Limb (tissue), 2 donors: Measurements from ENCODE around the gene VOPP1.
A peak's percentile ranks its signal among the peaks of the same experiment; 100 is the strongest.

Experiments used
- DNase-seq, 2 donors: peaks; one replicate each; pipeline ENCODE4 v3.0.0-alpha.2; 2016; ENCODE audit errors: extremely low spot score in 2 of 2

Gene VOPP1

DNA sequence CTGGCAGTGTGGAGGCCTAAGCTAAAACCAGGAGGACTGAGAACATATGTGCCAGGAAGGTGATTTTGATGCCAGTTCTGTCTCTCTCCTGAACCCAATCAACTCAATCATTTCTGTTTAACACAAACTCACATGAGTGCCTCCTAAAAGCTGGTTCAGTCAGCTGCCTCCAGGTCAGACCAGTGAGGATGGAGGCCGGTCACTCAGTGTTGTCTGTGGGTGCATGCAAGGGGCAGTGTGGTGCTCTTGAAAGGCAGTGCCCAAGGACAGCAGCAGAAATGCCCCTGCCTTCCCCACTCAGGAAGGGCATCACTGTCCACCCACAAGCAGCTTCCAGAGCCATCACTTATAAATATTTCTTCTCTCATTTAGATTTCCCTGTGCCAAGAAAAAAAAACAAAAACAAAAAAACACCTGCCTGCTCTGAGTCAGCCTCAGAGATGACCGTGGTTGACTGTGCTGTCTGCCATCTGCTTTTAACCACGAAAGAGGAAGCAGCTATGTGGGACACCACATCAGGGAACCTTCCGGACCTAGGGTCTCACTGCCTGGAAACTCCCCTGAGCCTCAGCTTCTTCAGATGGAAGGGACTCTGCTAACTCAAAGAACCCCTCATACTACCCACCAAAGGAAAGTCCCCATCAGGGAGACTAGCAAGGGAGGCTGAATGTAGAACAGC is 39.1 kb downstream of the VOPP1 start:
- DNase-seq = no peak

DNA sequence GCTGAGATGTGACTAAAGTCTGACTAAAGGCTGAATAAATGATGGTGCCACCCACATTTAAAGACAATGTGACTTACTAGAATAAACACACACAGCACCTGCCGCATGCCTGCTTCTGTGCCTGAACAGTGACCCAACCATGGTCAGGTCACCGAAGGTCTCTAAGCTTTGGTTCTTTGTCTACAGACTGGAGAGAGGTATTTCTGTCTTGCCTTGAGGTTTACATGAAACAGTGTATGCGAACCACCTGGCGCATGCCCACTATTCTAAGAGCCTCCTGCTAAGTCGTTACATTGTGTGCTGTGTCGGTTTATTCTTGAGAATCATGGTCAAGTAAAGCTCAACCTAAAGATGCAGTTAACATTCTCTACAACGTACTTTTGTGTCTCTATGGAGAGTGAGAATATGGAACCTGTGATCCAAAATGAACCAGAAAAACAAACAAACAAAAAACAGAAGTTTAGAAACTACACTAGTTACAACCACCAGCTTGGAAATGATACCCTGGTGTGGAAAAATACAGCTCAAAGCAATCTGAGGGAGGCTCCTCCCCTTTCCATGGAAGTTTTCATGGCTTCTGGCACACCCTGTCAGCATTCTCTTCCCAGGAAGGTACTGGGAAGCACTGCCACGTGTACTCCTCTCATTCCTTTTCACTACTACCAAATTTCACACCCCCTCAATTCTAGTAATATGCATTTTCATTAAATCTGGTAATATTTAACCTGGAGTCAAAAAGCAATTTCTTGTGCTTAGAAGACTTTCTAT is 40.0 kb downstream of the VOPP1 start:
- no peak for DNase-seq

- no peak for DNase-seq
Observed at GRCh38 chr7:55531536-55531935, 40.8 kb downstream of the VOPP1 start.

- DNase-seq = no peak
Observed at GRCh38 chr7:55527307-55527706, 45.0 kb downstream of the VOPP1 start.

DNA sequence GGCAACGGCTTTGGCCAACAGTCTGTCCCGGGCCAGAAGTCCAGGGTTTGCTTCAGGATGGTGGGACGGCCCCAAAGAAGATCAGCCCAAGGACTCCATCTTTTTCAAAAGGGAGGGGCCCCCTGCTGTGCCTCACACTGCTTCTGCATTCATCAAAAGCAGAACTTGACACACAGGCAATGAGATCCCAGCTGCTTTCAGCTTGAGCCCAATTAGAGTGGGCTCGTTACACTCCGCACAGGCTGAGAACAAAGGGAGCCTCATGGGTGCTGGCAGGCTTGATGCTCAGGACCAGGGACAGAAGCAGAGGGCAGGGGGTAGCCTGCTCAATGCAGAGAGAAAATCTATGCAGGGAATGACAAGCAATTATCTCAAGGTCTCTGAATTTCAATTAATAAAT is 45.5 kb downstream of the VOPP1 start:
- peak in 1 of 2 donors; percentile 59 for DNase-seq

DNA sequence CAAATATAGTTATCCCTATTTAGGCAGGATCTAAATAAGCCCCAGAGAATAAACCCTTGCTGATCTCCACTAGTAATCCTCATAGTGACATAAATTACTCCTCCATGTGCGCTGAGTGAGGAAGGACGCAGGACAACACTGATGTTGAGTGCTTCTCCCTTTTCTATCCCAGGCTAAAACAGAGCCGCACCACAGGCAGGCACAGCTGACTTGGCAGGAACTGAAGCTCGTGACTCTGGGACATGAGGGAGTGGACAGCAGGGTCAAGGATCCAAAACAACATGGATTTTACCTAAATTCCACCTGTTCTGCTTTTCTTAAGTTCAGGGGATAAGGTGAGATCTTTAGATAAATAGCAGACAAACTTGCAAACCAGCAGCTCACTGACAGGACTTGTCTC is 46.0 kb downstream of the VOPP1 start:
- DNase-seq = no peak

- DNase-seq = no peak
Observed at GRCh38 chr7:55524558-55525310, 47.6 kb downstream of the VOPP1 start.

DNA sequence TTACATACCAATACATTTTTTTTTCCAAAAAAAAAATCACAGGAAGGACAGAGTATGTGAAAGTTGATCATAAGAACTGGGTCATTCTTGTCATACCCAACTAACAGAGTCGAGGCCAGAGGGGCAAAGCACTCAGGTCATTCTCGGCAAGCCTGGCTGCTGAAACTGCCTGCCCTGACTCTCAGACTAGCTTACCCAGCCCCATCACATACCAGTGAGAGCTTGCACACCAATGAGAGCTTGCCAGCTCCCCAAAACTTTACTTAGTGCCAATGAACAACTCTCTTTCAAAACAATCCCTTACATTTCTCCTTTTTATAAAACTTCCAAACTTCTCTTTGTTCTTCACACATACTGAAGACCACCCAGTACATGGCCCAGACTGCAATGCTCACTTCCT is 48.9 kb downstream of the VOPP1 start:
- no peak for DNase-seq

GRCh38 chr7:55521917-55522902 is 50.1 kb downstream of the VOPP1 start:
- DNase-seq = no peak

DNA sequence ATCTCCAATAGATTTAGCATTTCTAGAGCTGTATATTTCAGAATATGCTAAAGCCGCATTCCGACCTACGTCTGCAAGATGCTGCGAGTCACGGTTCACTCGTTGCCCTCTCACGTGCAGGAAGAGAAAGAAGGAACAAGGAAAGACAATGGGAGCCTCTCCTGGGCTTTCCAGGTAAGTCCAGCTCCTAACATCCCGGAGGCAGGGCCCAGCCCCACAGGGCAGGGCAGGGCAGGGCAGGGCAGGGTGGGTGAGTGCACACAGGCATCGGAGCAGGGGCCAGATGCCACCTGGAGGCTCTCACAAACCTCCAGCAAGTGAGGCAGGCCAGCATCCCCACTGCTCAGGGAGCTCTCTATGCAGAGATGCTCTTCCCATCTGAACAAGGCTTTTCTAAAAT is 50.8 kb downstream of the VOPP1 start:
- no peak for DNase-seq

- no peak for DNase-seq
Observed at GRCh38 chr7:55520426-55521140, 51.7 kb downstream of the VOPP1 start.

DNA sequence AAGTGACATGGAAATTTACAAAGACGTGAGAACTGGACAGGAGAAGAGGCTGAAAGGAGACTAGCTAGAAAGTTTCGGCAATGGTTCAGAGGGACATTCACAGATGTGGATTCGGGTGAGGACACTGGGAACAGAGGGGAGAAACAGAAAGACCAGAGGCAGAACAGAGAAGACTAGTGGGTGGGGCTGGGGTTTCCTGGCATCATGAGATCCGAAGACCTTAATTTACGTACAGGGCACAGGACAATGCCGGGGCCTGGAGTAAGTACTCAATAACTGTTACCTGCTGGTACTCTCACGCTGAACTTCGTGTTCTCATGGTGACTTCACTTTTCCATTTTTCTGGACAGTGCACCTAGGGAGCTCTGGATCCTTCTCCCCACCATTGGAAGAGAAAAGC is 53.5 kb downstream of the VOPP1 start:
- no peak for DNase-seq

GRCh38 chr7:55517936-55518689 is 54.2 kb downstream of the VOPP1 start:
- DNase-seq = no peak

DNA sequence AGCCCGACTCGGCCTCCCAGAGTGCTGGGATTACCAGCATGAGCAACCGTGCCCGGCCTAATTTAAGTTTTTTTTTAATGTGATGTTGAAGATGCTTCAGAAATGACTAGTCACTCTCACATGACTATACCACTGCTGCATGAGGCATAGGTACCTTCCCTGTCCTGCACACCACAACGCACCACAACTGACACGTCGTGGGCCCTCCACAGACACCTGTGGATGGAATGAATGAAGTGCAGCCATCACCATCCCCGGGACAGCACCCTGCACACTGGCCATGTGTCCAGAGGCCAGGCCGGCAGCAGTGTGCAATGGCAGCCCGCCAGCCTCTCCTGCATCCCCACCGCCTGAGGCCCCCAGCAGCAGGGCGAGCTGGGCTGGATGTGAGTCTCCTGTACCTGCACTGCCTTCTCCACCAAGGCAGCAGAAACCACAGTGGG is 55.1 kb downstream of the VOPP1 start:
- no peak for DNase-seq

DNA sequence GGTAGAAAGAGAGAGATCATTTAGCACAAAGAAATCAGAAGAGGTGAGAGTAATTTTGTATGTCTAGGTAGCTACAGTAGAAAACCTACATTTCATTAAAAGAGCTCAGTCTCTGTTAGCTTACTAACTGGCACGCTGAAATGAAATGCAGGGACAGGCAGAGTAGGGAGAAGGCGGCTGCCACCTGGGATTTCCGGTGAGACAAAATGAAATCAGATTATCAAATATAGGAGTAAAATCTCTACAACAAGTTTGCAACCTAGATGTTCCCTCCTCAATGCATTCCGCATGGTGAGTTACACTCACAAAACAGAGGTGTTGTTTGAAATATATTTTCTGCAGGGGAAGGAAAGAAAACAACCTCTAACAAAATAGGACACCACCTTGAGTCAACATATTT is 55.9 kb downstream of the VOPP1 start:
- DNase-seq = no peak

GRCh38 chr7:55515569-55516279 is 56.6 kb downstream of the VOPP1 start:
- DNase-seq = no peak

GRCh38 chr7:55514546-55515265 is 57.6 kb downstream of the VOPP1 start:
- DNase-seq = no peak

GRCh38 chr7:55513868-55514267 is 58.4 kb downstream of the VOPP1 start:
- no peak for DNase-seq
